Mesenchymal stem cell (in vitro differentiated cells and primary cell): ENCODE results near the gene GNAT1.

Source experiments
- DNase-seq: peaks from one replicate; pipeline ENCODE4 v3.0.0-alpha.2; 2013
- H2AFZ ChIP-seq: one replicate; pipeline ENCODE4 v1.6.1; 2013; ENCODE audit warnings: low read depth, mild to moderate bottlenecking, control low read depth, inconsistent platforms, low read length, moderate library complexity
- H2AK5ac ChIP-seq: 2 replicates; pipeline ENCODE4 v1.6.1; 2013; ENCODE audit warnings: low read length, moderate library complexity, mild to moderate bottlenecking, inconsistent platforms; ENCODE audit not compliant: severe bottlenecking
- H2BK120ac ChIP-seq: one replicate; pipeline ENCODE4 v1.6.1; 2013; ENCODE audit warnings: low read depth, mild to moderate bottlenecking, inconsistent platforms, low read length, moderate library complexity
- H2BK12ac ChIP-seq, 2 experiments: one replicate each; pipeline ENCODE4 v1.6.1; 2013; ENCODE audit warnings: inconsistent platforms in 2 of 2, low read length in 2 of 2, mild to moderate bottlenecking in 2 of 2, moderate library complexity in 2 of 2, control low read depth in 1 of 2
- H2BK15ac ChIP-seq: one replicate; pipeline ENCODE4 v1.6.1; 2013; ENCODE audit warnings: mild to moderate bottlenecking, low read depth, inconsistent platforms; ENCODE audit not compliant: poor library complexity, severe bottlenecking
- H2BK5ac ChIP-seq: 2 replicates; pipeline ENCODE4 v1.6.1; 2013; ENCODE audit warnings: low read depth, mild to moderate bottlenecking, low read length, control low read depth, inconsistent platforms; ENCODE audit not compliant: poor library complexity, severe bottlenecking
- H3K14ac ChIP-seq, 2 experiments: one replicate each; pipeline ENCODE4 v1.6.1; 2013; ENCODE audit warnings: inconsistent platforms in 2 of 2, low read length in 2 of 2, control low read depth in 1 of 2, mild to moderate bottlenecking in 1 of 2, moderate library complexity in 1 of 2
- H3K18ac ChIP-seq, 2 experiments: one replicate each; pipeline ENCODE4 v1.6.1; 2013; ENCODE audit warnings: inconsistent platforms in 2 of 2, low read length in 2 of 2, control low read depth in 1 of 2, low read depth in 1 of 2, mild to moderate bottlenecking in 1 of 2
- H3K23ac ChIP-seq, 2 experiments: one replicate each; pipeline ENCODE4 v1.6.1; 2013; ENCODE audit warnings: inconsistent platforms in 2 of 2, low read length in 2 of 2, mild to moderate bottlenecking in 2 of 2, moderate library complexity in 2 of 2, control low read depth in 1 of 2
- H3K27ac ChIP-seq: 2 replicates; pipeline ENCODE4 v1.5.1; 2013; ENCODE audit warnings: mild to moderate bottlenecking, moderate library complexity, low read length, control low read depth, inconsistent platforms; ENCODE audit not compliant: poor library complexity, severe bottlenecking
- H3K27me3 ChIP-seq, 2 experiments: 2 replicates each; pipeline versions ENCODE4 v1.6.1 to v1.7.0; 2013; ENCODE audit warnings: low read length in 2 of 2, mild to moderate bottlenecking in 2 of 2, moderate library complexity in 2 of 2, control low read depth in 1 of 2, inconsistent platforms in 1 of 2; ENCODE audit not compliant: control insufficient read depth in 1 of 2, insufficient read depth in 1 of 2
- H3K36me3 ChIP-seq, 2 experiments: 2 replicates each; pipeline versions ENCODE4 v1.6.1 to v1.7.0; 2013; ENCODE audit warnings: low read length in 2 of 2, control low read depth in 1 of 2, inconsistent platforms in 1 of 2, low read depth in 1 of 2, mild to moderate bottlenecking in 1 of 2; ENCODE audit not compliant: insufficient read depth in 2 of 2, control insufficient read depth in 1 of 2
- H3K4ac ChIP-seq, 2 experiments: one replicate each; pipeline ENCODE4 v1.6.1; 2013; ENCODE audit warnings: inconsistent platforms in 2 of 2, low read length in 2 of 2, mild to moderate bottlenecking in 2 of 2, moderate library complexity in 2 of 2, control low read depth in 1 of 2, low read depth in 1 of 2
- H3K4me1 ChIP-seq: 2 replicates; pipeline ENCODE4 v1.6.1; 2013; ENCODE audit warnings: low read depth, low read length, control low read depth; ENCODE audit not compliant: control insufficient read depth, insufficient read depth
- H3K4me2 ChIP-seq: 2 replicates; pipeline ENCODE4 v1.6.1; 2013; ENCODE audit warnings: low read length, mild to moderate bottlenecking, inconsistent platforms; ENCODE audit not compliant: poor library complexity, severe bottlenecking
- H3K4me3 ChIP-seq, 2 experiments: 2 replicates each; pipeline versions ENCODE4 v1.5.1 to v1.7.0; 2013; ENCODE audit warnings: low read length in 2 of 2, mild to moderate bottlenecking in 2 of 2, control low read depth in 1 of 2, low read depth in 1 of 2; ENCODE audit not compliant: insufficient read depth in 1 of 2
- H3K79me1 ChIP-seq: replicated peaks from 2 replicates; pipeline ENCODE4 v1.6.1; 2013; ENCODE audit warnings: mild to moderate bottlenecking, control low read depth, low read length, inconsistent platforms; ENCODE audit not compliant: poor library complexity, severe bottlenecking
- H3K9ac ChIP-seq: 2 replicates; pipeline ENCODE4 v1.7.0; 2013; ENCODE audit warnings: mild to moderate bottlenecking, low read length, moderate library complexity
- H3K9me3 ChIP-seq: 2 replicates; pipeline ENCODE4 v1.7.0; 2013; ENCODE audit warnings: mild to moderate bottlenecking, low read length; ENCODE audit not compliant: control insufficient read depth
- H4K8ac ChIP-seq: one replicate; pipeline ENCODE4 v1.6.1; 2013; ENCODE audit warnings: inconsistent platforms, mild to moderate bottlenecking, low read length, moderate library complexity
- H4K91ac ChIP-seq: one replicate; pipeline ENCODE4 v1.6.1; 2013; ENCODE audit warnings: mild to moderate bottlenecking, low read length, inconsistent platforms
- WGBS: methylation state at CpG from one replicate; pipeline ENCODE4 v1.1.7; 2013; ENCODE audit warnings: mixed read lengths; 5-methylcytosine and 5-hydroxymethylcytosine counted together

The GNAT1 gene

GRCh38 chr3:50235716-50236483 is 44.5 kb downstream of the GNAT1 start, which contains the start of gene GNAI2:
Gene GNAI2 (plus strand): TSS chr3:50236204. CDS start chr3:50236336, 132 bp downstream.
- peak within 1 kb of the TSS in 1 of 2 experiments; percentile 68 for H3K23ac ChIP-seq
- H2BK120ac ChIP-seq = peak within 1 kb of the TSS; percentile 40
- peak within 1 kb of the TSS; percentile 95 for H2AK5ac ChIP-seq
- no peaks in the 10 kb centered on the region for H3K9me3 ChIP-seq
- H3K14ac ChIP-seq = peak within 1 kb of the TSS; percentile 49 to 98
- under 1% methylated on average over 58 of the region's 75 CpGs for WGBS
- peak within 1 kb of the TSS; percentile 78 to 97 for H3K18ac ChIP-seq
- no peak within 1 kb of the TSS for H4K8ac ChIP-seq
- peaks cover 12 to 19% of the 10 kb centered on the region in 2 experiments for H3K36me3 ChIP-seq
- peak within 1 kb of the TSS; percentile 46 for H4K91ac ChIP-seq
- H3K27me3 ChIP-seq = no peaks in the 10 kb centered on the region
- no peak within 1 kb of the TSS for H2AFZ ChIP-seq
- peak within 1 kb of the TSS; percentile 71 for H2BK15ac ChIP-seq
- peak within 1 kb of the TSS; percentile 81 for H2BK5ac ChIP-seq
- peak within 1 kb of the TSS; percentile 95 for H3K4me2 ChIP-seq
- peak; percentile 99 for DNase-seq
- H3K27ac ChIP-seq = peak within 1 kb of the TSS; percentile 92
- peak within 1 kb of the TSS; percentile 88 to 100 for H3K4me3 ChIP-seq
- peak within 1 kb of the TSS; percentile 54 to 95 for H3K4ac ChIP-seq
- H2BK12ac ChIP-seq = peak within 1 kb of the TSS; percentile 42 to 68
- H3K4me1 ChIP-seq = peaks cover 27% of the 10 kb centered on the region
- H3K79me1 ChIP-seq = peaks cover 6% of the 10 kb centered on the region
- H3K9ac ChIP-seq = peak within 1 kb of the TSS; percentile 96

- no peaks in the 10 kb centered on the region for H3K9me3 ChIP-seq
- peak overlapping the region; percentile 35 for H2AK5ac ChIP-seq
- H2AFZ ChIP-seq = no peak overlapping the region
- H2BK15ac ChIP-seq = no peak overlapping the region
- peaks cover 34% of the 10 kb centered on the region for H3K4me1 ChIP-seq
- H3K18ac ChIP-seq = peak overlapping the region; percentile 78 to 97
- peak overlapping the region; percentile 40 for H2BK120ac ChIP-seq
- H3K4me3 ChIP-seq = peak overlapping the region; percentile 88 to 100
- under 1% methylated on average over 13 of the region's 13 CpGs for WGBS
- peak overlapping the region; percentile 46 for H4K91ac ChIP-seq
- peak overlapping the region; percentile 96 for H3K9ac ChIP-seq
- DNase-seq = no peak
- H3K27me3 ChIP-seq = no peaks in the 10 kb centered on the region
- peak overlapping the region in 1 of 2 experiments; percentile 68 for H3K23ac ChIP-seq
- peaks cover 6% of the 10 kb centered on the region for H3K79me1 ChIP-seq
- peaks cover 14 to 25% of the 10 kb centered on the region in 2 experiments for H3K36me3 ChIP-seq
- peak overlapping the region in 1 of 2 experiments; percentile 68 for H2BK12ac ChIP-seq
- peak overlapping the region; percentile 92 for H3K27ac ChIP-seq
- peak overlapping the region; percentile 49 to 98 for H3K14ac ChIP-seq
- peak overlapping the region; percentile 54 to 95 for H3K4ac ChIP-seq
- H2BK5ac ChIP-seq = peak overlapping the region; percentile 81
- H4K8ac ChIP-seq = no peak overlapping the region
- peak overlapping the region; percentile 95 for H3K4me2 ChIP-seq
Observed at GRCh38 chr3:50236484-50237132, 45.2 kb downstream of the GNAT1 start.

GRCh38 chr3:50237133-50237651 is 45.8 kb downstream of the GNAT1 start:
- Histone ChIP-seq H3K4ac (peak overlapping the region; percentile 83 to 95), H2BK15ac (no peak overlapping the region), H2BK12ac (peak overlapping the region; percentile 6 to 85), H3K27me3 (no peaks in the 10 kb centered on the region), H3K9me3 (no peaks in the 10 kb centered on the region), H2BK5ac (peak overlapping the region; percentile 74), H3K36me3 (peaks cover 18 to 31% of the 10 kb centered on the region in 2 experiments), H3K79me1 (peaks cover 6% of the 10 kb centered on the region), H4K91ac (peak overlapping the region; percentile 48), H3K14ac (peak overlapping the region in 1 of 2 experiments; percentile 98), H3K23ac (peak overlapping the region in 1 of 2 experiments; percentile 96), H3K18ac (peak overlapping the region; percentile 92 to 97), H3K4me3 (peak overlapping the region; percentile 88 to 100), H4K8ac (peak overlapping the region; percentile 66), H2AK5ac (peak overlapping the region; percentile 42), H3K9ac (peak overlapping the region; percentile 96), H3K4me1 (peaks cover 40% of the 10 kb centered on the region), H2BK120ac (peak overlapping the region; percentile 55), H3K4me2 (peak overlapping the region; percentile 95), H3K27ac (peak overlapping the region; percentile 92), H2AFZ (no peak overlapping the region)
- WGBS = 4% methylated on average over 7 of the region's 7 CpGs
- peak; percentile 59 for DNase-seq
